H1 (cell line): Measurements from ENCODE around the gene DNAAF8. TPM values are rescaled to one million over a fixed set of nuclear protein-coding genes. Genes with fewer than 3 reads are reported as not detected.

Experiments used
- CTCF ChIA-PET: fragments of 300-600 bp; sonication (Branson Sonifier 250); formaldehyde crosslinking; loops from one replicate; lab custom pipeline; 2021; ENCODE audit not compliant: partially characterized antibody; lab: Charles Lee
- POLR2A ChIA-PET: fragments of 300-600 bp; sonication (Branson Sonifier 250); formaldehyde crosslinking; loops from one replicate; lab custom pipeline; 2021; ENCODE audit warnings: inconsistent platforms; ENCODE audit not compliant: partially characterized antibody; lab: Charles Lee
- DNase-seq, 2 experiments: peaks; one replicate each; pipeline versions ENCODE4 v3.0.0 to v3.0.0-alpha.2; 2010 to 2022; ENCODE audit warnings: low spot score in 2 of 2, low read depth in 1 of 2, mixed read lengths in 1 of 2
- FAIRE-seq: peaks from 2 replicates; lab custom pipeline; 2011; peaks lifted over from hg19 to GRCh38; lab: Jason Lieb, UNC
- H2AFZ ChIP-seq: 2 replicates; pipeline ENCODE4 v1.8.1; 2012; ENCODE audit warnings: low read length, inconsistent platforms
- H2AK5ac ChIP-seq: 2 replicates; pipeline ENCODE4 v1.6.1; 2013; ENCODE audit warnings: low read depth, low read length
- H2BK120ac ChIP-seq: replicated peaks from 2 replicates; pipeline ENCODE3; 2013; ENCODE audit warnings: low read depth, low read length, inconsistent platforms
- H2BK12ac ChIP-seq: 2 replicates; pipeline ENCODE4 v1.6.1; 2013; ENCODE audit warnings: low read depth, low read length
- H2BK15ac ChIP-seq: 2 replicates; pipeline ENCODE4 v1.6.1; 2013; ENCODE audit warnings: low read length
- H2BK20ac ChIP-seq: 2 replicates; pipeline ENCODE4 v1.6.1; 2013; ENCODE audit warnings: low read length
- H2BK5ac ChIP-seq: 2 replicates; pipeline ENCODE4 v1.6.1; 2013; ENCODE audit warnings: low read depth, low read length
- H3K14ac ChIP-seq: 2 replicates; pipeline ENCODE4 v1.6.1; 2013; ENCODE audit warnings: inconsistent platforms; ENCODE audit not compliant: insufficient read length
- H3K18ac ChIP-seq: 2 replicates; pipeline ENCODE4 v1.6.1; 2013; ENCODE audit warnings: low read length; ENCODE audit errors: extremely low read depth
- H3K23ac ChIP-seq: 2 replicates; pipeline ENCODE4 v1.6.1; 2013; ENCODE audit warnings: inconsistent platforms; ENCODE audit not compliant: insufficient read length
- H3K23me2 ChIP-seq: 2 replicates; pipeline ENCODE4 v1.6.1; 2013; ENCODE audit warnings: low read depth, low read length
- H3K27ac ChIP-seq: 2 replicates; pipeline ENCODE4 v1.6.1; 2011; ENCODE audit warnings: low read depth, low read length, inconsistent platforms
- H3K27me3 ChIP-seq, 4 experiments: replicated peaks in 1 of 4; 1 replicate in 1 of 4; 2 replicates in 3 of 4; pipeline versions ENCODE4 v1.6.1 to v1.8.1; 2011 to 2013; ENCODE audit warnings: low read length in 3 of 4, mild to moderate bottlenecking in 3 of 4, inconsistent platforms in 2 of 4, mixed read lengths in 2 of 4, moderate library complexity in 1 of 4; ENCODE audit not compliant: control insufficient read depth in 3 of 4, insufficient read depth in 3 of 4; ENCODE audit errors: extremely low read depth in 1 of 4
- H3K36me3 ChIP-seq, 4 experiments: 2 replicates each; pipeline versions ENCODE4 v1.6.1 to v1.8.1; 2011 to 2013; ENCODE audit warnings: mild to moderate bottlenecking in 4 of 4, low read length in 3 of 4, moderate library complexity in 2 of 4, control low read depth in 1 of 4, inconsistent platforms in 1 of 4; ENCODE audit not compliant: insufficient read depth in 4 of 4, control insufficient read depth in 2 of 4
- H3K4ac ChIP-seq: replicated peaks from 2 replicates; pipeline ENCODE3; 2013; ENCODE audit warnings: low read length, low read depth, mixed read lengths, inconsistent platforms; ENCODE audit not compliant: insufficient read length
- H3K4me1 ChIP-seq, 4 experiments: replicated peaks in 1 of 4; 1 replicate in 1 of 4; 2 replicates in 3 of 4; pipeline versions ENCODE4 v1.6.1 to v1.8.1; 2011 to 2013; ENCODE audit warnings: low read length in 3 of 4, inconsistent platforms in 2 of 4, mixed read lengths in 1 of 4; ENCODE audit not compliant: insufficient read depth in 4 of 4, control insufficient read depth in 3 of 4
- H3K4me2 ChIP-seq, 2 experiments: 2 replicates each; pipeline versions ENCODE4 v1.6.1 to v1.8.1; 2011 to 2013; ENCODE audit warnings: low read depth in 2 of 2, low read length in 2 of 2, control low read depth in 1 of 2, inconsistent platforms in 1 of 2, mild to moderate bottlenecking in 1 of 2; ENCODE audit not compliant: insufficient read depth in 1 of 2
- H3K4me3 ChIP-seq, 4 experiments: fragments of 200-600, 300-600 bp in 1 of 4; sonication (generic), shearing (Covaris generic), sonication (Bioruptor Twin) in 1 of 4; 2 replicates each; pipeline versions ENCODE4 v1.5.1 to v1.8.1; 2011 to 2016; ENCODE audit warnings: low read length in 4 of 4, low read depth in 3 of 4, control low read depth in 2 of 4, inconsistent platforms in 2 of 4, mild to moderate bottlenecking in 2 of 4, mixed read lengths in 1 of 4, moderate library complexity in 1 of 4; ENCODE audit not compliant: insufficient read depth in 2 of 4; ENCODE audit errors: extremely low read depth in 1 of 4
- H3K56ac ChIP-seq: replicated peaks from 2 replicates; pipeline ENCODE3; 2013; ENCODE audit warnings: low read depth, mild to moderate bottlenecking, mixed read lengths, low read length, inconsistent platforms; ENCODE audit not compliant: insufficient read length
- H3K79me1 ChIP-seq: 2 replicates; pipeline ENCODE4 v1.6.1; 2013; ENCODE audit warnings: low read depth, low read length, control low read depth
- H3K79me2 ChIP-seq, 2 experiments: 2 replicates each; pipeline versions ENCODE4 v1.6.1 to v1.8.1; 2012 to 2013; ENCODE audit warnings: low read length in 2 of 2, mild to moderate bottlenecking in 2 of 2, inconsistent platforms in 1 of 2; ENCODE audit not compliant: insufficient read depth in 2 of 2, control insufficient read depth in 1 of 2
- H3K9ac ChIP-seq, 4 experiments: replicated peaks in 1 of 4; 1 replicate in 1 of 4; 2 replicates in 3 of 4; pipeline versions ENCODE4 v1.6.1 to v1.8.1; 2011 to 2013; ENCODE audit warnings: low read depth in 3 of 4, low read length in 3 of 4, control low read depth in 2 of 4, mild to moderate bottlenecking in 2 of 4, moderate library complexity in 2 of 4, inconsistent platforms in 1 of 4; ENCODE audit errors: extremely low read depth in 1 of 4
- H3K9me3 ChIP-seq, 2 experiments: 2 replicates each; pipeline versions ENCODE4 v1.6.1 to v1.8.1; 2012 to 2013; ENCODE audit warnings: mild to moderate bottlenecking in 2 of 2, moderate library complexity in 2 of 2, control low read depth in 1 of 2, inconsistent platforms in 1 of 2, low read depth in 1 of 2, low read length in 1 of 2, mixed read lengths in 1 of 2; ENCODE audit not compliant: insufficient read depth in 2 of 2
- H4K20me1 ChIP-seq, 2 experiments: replicated peaks in 1 of 2; 2 replicates each; pipeline versions ENCODE3 to v1.8.1; 2011 to 2013; ENCODE audit warnings: inconsistent platforms in 2 of 2, low read length in 2 of 2, mild to moderate bottlenecking in 1 of 2; ENCODE audit not compliant: insufficient read depth in 2 of 2, control insufficient read depth in 1 of 2
- H4K5ac ChIP-seq: 2 replicates; pipeline ENCODE4 v1.6.1; 2013; ENCODE audit warnings: low read length, low read depth, mixed read lengths, inconsistent platforms; ENCODE audit not compliant: insufficient read length
- H4K8ac ChIP-seq: 2 replicates; pipeline ENCODE4 v1.8.0; 2013; ENCODE audit warnings: mild to moderate bottlenecking, moderate library complexity, low read length, inconsistent platforms; ENCODE audit not compliant: insufficient read depth; ENCODE audit errors: extremely low read depth
- H4K91ac ChIP-seq: replicated peaks from 2 replicates; pipeline ENCODE3; 2013; ENCODE audit warnings: low read length, mixed read lengths, inconsistent platforms; ENCODE audit not compliant: insufficient read length
- KDM1A ChIP-seq: fragments of 200-600, 300-600 bp; sonication (generic); IDR thresholded peaks from 2 replicates; pipeline ENCODE4 v1.7.1; 2016; ENCODE audit warnings: mild to moderate bottlenecking, low read length, borderline replicate concordance
- TAF1 ChIP-seq: IDR thresholded peaks from 2 replicates; pipeline ENCODE4 v1.6.1; 2011; ENCODE audit warnings: mild to moderate bottlenecking, low read depth, low read length
- WGBS, 2 experiments: shearing (Covaris generic) in 1 of 2; methylation state at CpG; one replicate each; pipeline versions ENCODE4 v1.1.6 to v1.1.7; 2013 to 2015; ENCODE audit warnings: low lambda C conversion rate in 2 of 2, mixed read lengths in 2 of 2, inconsistent platforms in 1 of 2, low coverage in 1 of 2, missing lambda C conversion rate in 1 of 2; ENCODE audit not compliant: insufficient replicate concordance in 2 of 2, insufficient coverage in 1 of 2, insufficient read length in 1 of 2; ENCODE audit errors: extremely low coverage in 1 of 2, missing lambda C conversion rate in 1 of 2; 5-methylcytosine and 5-hydroxymethylcytosine counted together
- polyA plus RNA-seq, 7 experiments: library from polyadenylated mRNA; depleted of rRNA in 3 of 7; stranded (reverse) in 5 of 7; unstranded in 2 of 7; fragments of >200 nt in 5 of 7; fragments of 200-250 nt in 2 of 7; gene quantifications; 1 replicate in 5 of 7; 2 replicates in 1 of 7; 4 replicates in 1 of 7; pipeline versions ENCODE4 v1.2.1 to v1.2.3, GENCODE V29; 2011 to 2013; ENCODE audit warnings: missing spikeins in 2 of 7, mixed read lengths in 2 of 7
- total RNA-seq: library from RNA; stranded (reverse); fragmentation: NEBNext Ultra II Directional; extraction: Animal tissue kit (Norgen Biotek cat#: 25700); gene quantifications from 2 replicates; pipeline ENCODE4 v1.2.1, GENCODE V29; 2021

Gene DNAAF8
- total and polyA plus RNA-seq, 2 of the 8 experiments (the other 6 are each of a cell fraction or from before 2014, with no cell fraction given) = 0.39 TPM; not detected in 1

DNA sequence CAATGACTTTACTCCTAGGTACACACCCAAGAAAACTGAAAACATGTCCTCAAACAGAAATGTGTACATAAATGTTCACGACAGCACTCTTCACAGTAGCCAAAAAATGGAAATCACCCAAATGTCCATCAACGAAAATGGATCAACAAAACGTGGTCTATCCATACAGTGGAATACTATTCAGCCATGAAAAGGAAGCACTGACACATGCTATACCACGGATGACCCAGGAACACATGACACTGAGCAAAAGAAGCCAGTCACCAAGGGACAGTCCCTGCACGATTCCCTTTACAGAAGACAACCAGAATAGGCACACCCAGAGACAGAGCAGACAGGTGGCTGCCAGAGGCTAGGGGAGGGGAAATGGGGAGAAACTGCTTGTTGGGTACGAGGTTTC, 21.4 kb downstream of the DNAAF8 start:
- CTCF ChIA-PET = no interaction called here
- H3K14ac ChIP-seq = no peak overlapping the region
- FAIRE-seq = no peak

More for the DNA sequence above, 21.4 kb downstream of the DNAAF8 start:
- TF ChIP-seq TAF1 = no peak
- TF ChIP-seq KDM1A = peak; percentile 42; the same call in 1 of the 2 replicates
- Histone ChIP-seq H3K4me3 (no peak overlapping the region), H2BK12ac (no peak overlapping the region), H2BK15ac (no peak overlapping the region), H3K9ac (no peak overlapping the region), H3K4ac (no peak overlapping the region), H2BK5ac (no peak overlapping the region), H2BK120ac (no peak overlapping the region), H3K23me2 (no peaks in the 10 kb centered on the region), H4K20me1 (peaks cover 3 to 9% of the 10 kb centered on the region in 2 experiments), H3K23ac (no peak overlapping the region), H2AFZ (no peak overlapping the region), H3K79me1 (no peaks in the 10 kb centered on the region; the same call in none of the 2 replicates), H4K5ac (no peak overlapping the region), H3K56ac (no peak overlapping the region), H3K9me3 (peaks cover 0 to 5% of the 10 kb centered on the region in 2 experiments; a peak in 1 of 4 replicates), H2AK5ac (no peak overlapping the region), H3K27me3 (no peaks in the 10 kb centered on the region), H4K8ac (no peak overlapping the region), H3K18ac (no peak overlapping the region), H3K79me2 (no peaks in the 10 kb centered on the region), H2BK20ac (no peak overlapping the region), H4K91ac (no peak overlapping the region), H3K27ac (no peak overlapping the region), H3K4me1 (no peaks in the 10 kb centered on the region), H3K4me2 (no peak overlapping the region), H3K36me3 (peaks cover 14 to 53% (median 36%) of the 10 kb centered on the region in 4 experiments; a peak in 7 of 8 replicates)
- WGBS, 2 experiments = 92% methylated on average over 6 of the region's 6 CpGs; no CpG with 5 or more reads in 1 of the 2 experiments
- POLR2A ChIA-PET = interaction anchor here (0.7 to 1.4 kb wide), 2 partner anchors 11 kb away, joined by 3 read pairs; partner anchors contain the start of gene ZNF500
- no peak for DNase-seq
